OCI-M1 (cell line): Measurements from ENCODE around the gene CUL2.
"Not testable (repeated sequence)": the region's sequence is repeated elsewhere in the genome, so short reads cannot be mapped to it uniquely, and the experiment has no call there.

Source experiments
- DNase-seq: peaks from one replicate; lab custom pipeline; 2025; lab: John Stamatoyannopoulos, UW

Gene CUL2

DNA sequence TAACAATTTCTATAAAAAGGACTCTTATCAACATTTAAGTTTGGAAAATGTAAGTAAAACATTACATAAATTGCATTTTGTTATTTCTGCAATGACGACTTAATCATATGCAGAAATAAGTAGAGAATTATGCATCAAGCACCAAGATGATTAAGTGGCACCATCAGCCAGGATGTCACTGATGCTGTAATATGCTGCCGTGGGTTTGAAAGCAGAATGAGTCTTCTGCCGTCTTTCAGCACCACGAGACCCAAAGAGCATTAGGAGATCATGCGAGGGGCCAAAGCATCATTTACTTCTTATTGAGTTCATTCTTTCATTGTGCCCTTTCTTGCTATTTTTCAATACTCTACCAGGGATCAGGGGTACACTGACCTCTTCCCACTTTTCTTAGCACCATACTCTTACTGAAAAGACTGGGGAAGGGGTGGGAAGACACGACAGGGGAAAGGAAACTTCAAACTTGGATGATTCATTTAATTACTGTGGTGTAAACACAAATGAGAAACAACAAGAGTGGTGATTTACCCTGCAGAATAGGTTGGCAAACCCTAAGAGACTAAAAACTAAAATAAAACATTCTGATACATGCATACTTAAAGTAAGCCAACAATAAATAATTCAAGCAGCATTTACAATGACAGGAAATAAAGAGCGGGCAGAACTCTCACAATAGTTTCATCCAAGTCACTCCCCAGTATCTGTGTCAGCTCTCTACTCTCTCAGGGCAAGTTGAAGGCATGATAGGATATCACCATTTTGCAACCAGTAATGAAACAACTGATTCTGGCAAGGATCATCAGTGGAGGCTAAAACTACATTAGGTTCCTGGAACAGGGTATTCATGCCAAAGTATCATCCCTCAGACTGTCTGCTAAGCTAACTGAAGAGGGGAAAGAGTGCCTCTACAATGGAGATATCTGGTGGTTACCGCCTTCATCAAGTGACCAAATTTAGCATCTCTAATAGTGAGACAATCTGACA lies 70.8 kb downstream of the CUL2 start:
- no peak for DNase-seq

- no peak for DNase-seq
Measured at GRCh38 chr10:35017608-35018007, 72.5 kb downstream of the CUL2 start.

GRCh38 chr10:35015843-35016408 lies 74.2 kb downstream of the CUL2 start:
- no peak for DNase-seq

GRCh38 chr10:35012781-35013180 lies 77.4 kb downstream of the CUL2 start:
- DNase-seq: no peak

GRCh38 chr10:35011771-35012191 lies 78.4 kb downstream of the CUL2 start:
- DNase-seq: no peak

- DNase-seq: no peak
Measured at GRCh38 chr10:35007858-35008301, 82.3 kb downstream of the CUL2 start.

DNA sequence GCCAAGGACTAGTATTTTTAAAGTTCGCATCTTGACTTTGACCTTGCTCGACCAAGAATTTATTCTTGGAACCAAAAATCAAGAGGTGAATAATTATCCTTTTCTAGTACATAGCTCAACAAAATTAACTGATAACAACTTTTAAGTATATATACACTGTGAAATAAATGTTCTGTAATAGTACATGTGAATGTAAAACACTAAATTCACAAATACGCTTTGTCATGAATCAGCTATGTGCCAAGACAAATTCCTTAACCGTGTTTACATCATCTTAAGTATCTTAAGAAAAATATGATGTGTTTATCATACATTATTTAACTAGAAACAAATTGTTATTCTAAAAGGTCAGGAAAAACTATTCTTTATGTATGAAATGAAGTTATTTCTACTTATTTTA lies 83.3 kb downstream of the CUL2 start:
- no peak for DNase-seq

GRCh38 chr10:35005868-35006267 lies 84.3 kb downstream of the CUL2 start:
- no peak for DNase-seq

DNA sequence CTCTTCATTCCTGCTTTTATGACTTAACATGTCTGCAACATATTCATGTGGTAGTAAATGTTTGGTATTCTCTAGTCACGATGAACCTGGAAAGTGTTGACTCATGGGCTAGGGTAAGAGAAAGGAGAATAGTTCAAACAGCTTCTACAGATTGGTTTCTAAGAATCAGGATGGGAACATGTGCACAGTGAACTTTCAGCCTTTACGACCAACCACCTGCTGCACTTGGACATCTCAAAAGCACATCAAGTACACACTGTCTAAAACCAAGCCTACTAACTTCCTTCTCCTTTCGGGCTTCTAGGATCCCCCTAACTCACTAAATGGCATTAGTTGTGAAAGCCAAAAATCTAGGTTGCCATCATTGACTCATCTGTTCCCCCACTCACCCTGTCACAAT lies 85.5 kb downstream of the CUL2 start:
- no peak for DNase-seq

DNA sequence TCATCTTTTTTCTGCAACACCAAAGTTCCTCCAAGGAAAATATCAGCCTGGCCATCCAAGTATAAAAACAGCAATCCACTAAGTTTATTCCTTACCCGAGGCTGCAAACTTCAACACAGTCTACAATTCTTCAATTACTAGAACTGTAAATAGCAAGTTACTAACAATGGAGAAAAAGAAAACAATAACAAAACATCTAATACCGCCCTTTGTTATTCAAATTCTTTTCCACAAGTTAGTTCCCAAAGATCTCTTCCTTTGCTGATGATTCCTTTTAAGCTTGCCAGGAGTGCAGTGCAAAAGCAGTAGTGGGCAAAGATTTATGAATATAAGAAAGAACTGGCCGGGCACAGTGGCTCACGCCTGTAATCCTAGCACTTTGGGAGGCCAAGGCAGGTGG lies 86.2 kb downstream of the CUL2 start:
- no peak for DNase-seq

DNA sequence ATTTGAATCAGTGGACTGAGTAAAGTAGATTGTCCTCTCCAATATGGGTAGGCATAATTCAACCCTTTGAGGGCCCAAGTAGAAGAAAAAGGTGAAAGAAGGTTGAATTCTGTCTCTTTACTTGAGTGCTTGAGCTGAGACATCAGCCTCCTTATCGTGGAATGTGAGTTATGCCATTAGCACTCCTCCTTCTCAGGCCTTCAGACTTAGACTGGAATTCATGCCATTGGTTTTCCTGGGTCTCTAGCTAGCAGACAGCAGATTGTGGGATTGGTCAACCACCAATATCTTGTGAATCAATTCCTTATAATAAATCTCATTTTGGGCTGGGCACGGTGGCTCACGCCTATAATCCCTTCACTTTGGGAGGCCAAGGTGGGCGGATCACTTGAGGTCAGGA lies 89.2 kb downstream of the CUL2 start:
- no peak for DNase-seq

DNA sequence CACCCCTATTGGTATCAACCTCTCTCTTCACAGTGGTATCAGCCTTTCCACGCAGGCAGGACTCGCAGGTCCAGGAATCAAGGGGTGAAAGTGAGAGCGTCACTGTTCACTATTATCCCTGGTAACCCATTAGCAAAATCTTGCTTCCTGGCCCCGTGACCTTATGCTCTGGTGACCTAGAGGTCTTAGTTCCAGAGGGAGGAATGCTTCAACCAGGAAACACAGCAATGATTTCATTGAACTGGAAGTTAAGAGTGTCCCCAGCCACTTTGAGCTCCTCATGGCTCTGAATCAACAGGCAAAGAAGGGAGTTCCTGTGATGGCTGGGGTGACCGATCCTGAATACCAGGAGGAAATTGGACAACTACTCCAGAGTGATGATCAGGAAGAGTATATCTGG lies 90.6 kb downstream of the CUL2 start:
- DNase-seq: no peak

GRCh38 chr10:34998940-34999339 lies 91.2 kb downstream of the CUL2 start:
- no peak for DNase-seq

DNA sequence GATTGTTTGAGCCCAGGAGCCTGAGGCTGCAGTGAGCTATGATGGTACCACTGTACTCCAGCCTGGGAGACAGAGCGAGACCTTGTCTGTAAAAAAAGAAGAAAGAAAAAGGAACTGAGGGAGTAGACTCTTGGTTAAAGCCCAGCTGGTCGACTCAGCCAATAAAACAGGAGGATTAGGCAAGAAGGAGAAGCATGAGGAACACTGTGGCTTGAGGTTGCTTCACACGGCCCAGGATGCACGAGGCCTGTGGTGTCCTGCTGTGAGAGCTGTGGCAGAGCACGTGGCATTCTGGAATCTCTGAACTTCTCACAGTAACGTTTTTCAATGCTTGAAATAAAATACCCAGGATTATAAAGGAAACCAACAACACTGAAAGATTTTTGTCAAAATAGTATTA lies 93.3 kb downstream of the CUL2 start:
- DNase-seq: peak; percentile 77

- no peak for DNase-seq
Measured at GRCh38 chr10:34995925-34996324, 94.2 kb downstream of the CUL2 start.

DNA sequence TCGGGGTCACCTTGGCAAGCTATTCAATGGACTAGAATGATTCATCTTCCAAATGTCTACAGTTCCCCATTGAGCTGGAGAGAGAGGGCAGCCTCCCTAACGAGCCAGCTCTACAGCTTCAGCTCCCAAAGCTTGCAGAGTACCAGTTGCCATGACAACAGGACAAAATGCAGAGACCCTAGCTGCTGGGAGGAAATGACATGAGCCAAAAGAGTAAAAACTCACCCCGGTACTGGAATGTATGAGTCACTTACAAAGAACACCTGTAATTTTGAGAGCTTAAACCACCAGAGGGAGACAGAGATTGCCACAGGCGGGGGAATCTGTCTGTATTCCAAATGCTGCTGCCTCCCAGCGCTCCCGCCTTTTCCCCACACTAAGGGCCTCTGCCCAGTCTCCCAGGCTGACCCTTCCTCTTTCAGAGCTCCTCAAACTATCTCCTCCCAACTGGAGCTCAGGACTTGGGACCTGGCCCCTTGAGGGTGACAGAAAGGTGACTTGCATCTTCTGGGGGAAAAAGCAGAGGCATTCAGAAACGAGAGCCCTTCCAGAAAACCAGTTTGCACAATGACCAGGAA lies 95.5 kb downstream of the CUL2 start:
- peak; percentile 74 for DNase-seq

GRCh38 chr10:34993782-34994181 lies 96.4 kb downstream of the CUL2 start:
- no peak for DNase-seq

DNA sequence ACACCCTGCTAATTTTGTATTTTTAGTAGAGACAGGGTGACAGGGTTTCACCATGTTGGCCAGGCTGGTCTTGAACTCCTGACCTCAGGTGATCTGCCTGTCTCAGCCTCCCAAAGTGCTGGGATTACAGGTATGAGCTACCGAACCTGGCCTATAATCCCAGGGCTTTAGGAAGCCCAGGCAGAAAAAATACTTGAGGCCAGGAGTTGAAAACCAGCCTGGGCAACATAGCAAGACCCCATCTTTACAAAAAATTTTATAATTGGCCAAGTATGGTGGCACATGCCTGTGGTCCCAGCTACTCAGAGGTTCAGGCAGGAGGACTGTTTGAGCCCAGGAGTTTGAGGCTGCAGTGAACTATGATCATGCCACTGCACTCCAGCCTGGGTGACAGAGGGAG lies 99.0 kb downstream of the CUL2 start:
- DNase-seq: not testable (repeated sequence)

DNA sequence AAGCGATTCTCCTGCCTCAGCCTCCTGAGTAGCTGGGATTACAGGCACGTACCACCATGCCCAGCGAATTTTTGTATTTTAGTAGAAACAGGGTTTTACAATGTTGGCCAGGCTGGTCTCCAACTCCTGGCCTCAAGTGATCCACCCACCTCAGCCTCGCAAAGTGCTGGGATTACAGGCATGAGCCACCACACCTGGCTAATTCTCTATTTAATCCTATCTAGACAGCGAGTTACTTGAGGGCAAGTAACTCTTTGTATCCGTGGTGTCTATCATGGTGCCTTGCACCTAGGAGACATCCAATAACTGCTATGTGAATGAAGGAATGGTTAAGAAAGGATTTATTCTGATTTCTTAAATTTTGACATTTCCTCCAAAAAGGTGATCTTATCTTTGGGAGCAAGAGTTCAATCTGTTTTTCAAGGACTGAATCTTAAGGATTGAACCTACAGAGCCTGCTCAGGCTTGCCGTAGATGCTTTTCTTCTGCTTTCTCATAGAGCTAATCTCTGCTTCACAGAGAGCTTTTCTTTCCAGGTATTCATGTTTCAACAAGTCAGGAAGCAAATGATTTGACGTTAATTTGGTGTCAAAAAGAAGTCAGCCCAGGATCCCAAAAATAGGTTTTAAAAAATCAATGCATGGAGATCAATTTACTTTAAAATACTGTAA lies 101.6 kb downstream of the CUL2 start:
- DNase-seq: no peak

DNA sequence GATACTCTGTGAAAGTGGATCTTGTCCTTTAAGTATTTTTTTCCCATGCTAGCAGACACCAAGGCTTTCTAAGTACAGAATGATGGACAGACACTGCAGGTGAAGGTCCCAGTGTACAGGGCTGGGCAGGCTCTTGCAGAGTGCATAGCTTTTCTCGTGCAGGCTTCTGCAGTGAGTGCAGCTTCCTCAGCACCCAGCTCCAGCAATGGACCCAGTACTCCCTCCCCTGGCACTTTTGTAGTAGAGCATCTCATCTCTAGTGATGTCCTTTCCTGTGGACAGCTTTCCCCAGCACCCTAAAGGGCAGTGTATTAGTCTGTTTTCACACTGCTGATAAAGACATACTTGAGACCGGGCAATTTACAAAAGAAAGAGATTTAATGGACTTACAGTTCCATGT lies 104.3 kb downstream of the CUL2 start:
- peak; percentile 11 for DNase-seq

DNA sequence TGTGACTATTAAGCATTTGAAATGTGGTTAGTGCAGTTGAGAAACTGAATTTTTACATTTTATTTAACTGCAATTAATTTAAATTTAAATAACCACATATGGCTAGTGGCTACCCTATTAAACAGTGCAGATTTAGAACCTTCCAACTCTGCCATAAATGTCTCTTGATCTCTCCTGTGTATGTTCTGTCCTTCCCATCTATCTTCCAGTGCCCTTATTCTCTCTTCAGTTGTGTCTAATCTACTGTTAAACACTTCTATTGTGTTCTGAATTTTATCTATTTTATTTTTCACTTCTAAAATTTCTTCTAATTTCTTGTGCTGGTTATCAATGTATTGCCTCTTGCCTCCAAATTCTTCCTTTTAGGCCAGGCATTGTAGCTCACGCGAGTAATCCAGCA lies 105.0 kb downstream of the CUL2 start:
- DNase-seq: no peak

GRCh38 chr10:34981844-34982243 lies 108.3 kb downstream of the CUL2 start:
- no peak for DNase-seq

GRCh38 chr10:34979938-34980337 lies 110.2 kb downstream of the CUL2 start:
- no peak for DNase-seq
